HG02678 (cell line): ENCODE results near the gene CHMP2A.
"Not testable (repeated sequence)": the region's sequence is repeated elsewhere in the genome, so short reads cannot be mapped to it uniquely, and the experiment has no call there.

Source experiments
- ATAC-seq: cut with Tn5 transposase; IDR thresholded peaks from one replicate; pipeline ENCODE4 v1.9.1; 2021; ENCODE audit warnings: mild to moderate bottlenecking, moderate library complexity; ENCODE audit not compliant: unreplicated experiment

CHMP2A gene

GRCh38 chr19:58542641-58543372 lies 12.1 kb downstream of the CHMP2A start:
- not testable (repeated sequence) for ATAC-seq

GRCh38 chr19:58539169-58539559 lies 15.7 kb downstream of the CHMP2A start:
- not testable (repeated sequence) for ATAC-seq

- ATAC-seq, result no peak
Observed at GRCh38 chr19:58538257-58539168, 16.4 kb downstream of the CHMP2A start.

GRCh38 chr19:58536852-58537798 lies 17.8 kb downstream of the CHMP2A start:
- ATAC-seq, result no peak

- no peak for ATAC-seq
Observed at GRCh38 chr19:58535857-58536256, 19.0 kb downstream of the CHMP2A start.

- no peak for ATAC-seq
Observed at GRCh38 chr19:58531034-58531840, 23.7 kb downstream of the CHMP2A start.

- no peak for ATAC-seq
Observed at GRCh38 chr19:58529405-58529804, 25.5 kb downstream of the CHMP2A start.

GRCh38 chr19:58522709-58523108 lies 32.2 kb downstream of the CHMP2A start:
- no peak for ATAC-seq

- ATAC-seq, result no peak
Observed at GRCh38 chr19:58521651-58522050, 33.3 kb downstream of the CHMP2A start.

GRCh38 chr19:58520257-58520599 lies 34.7 kb downstream of the CHMP2A start:
- ATAC-seq, result no peak

GRCh38 chr19:58519355-58520256 lies 35.3 kb downstream of the CHMP2A start, which contains the start of gene ZBTB45:
TSS of gene ZBTB45 (minus strand) at chr19:58519810. CDS start at chr19:58517673, 2,137 bp downstream.
- peak; percentile 84 for ATAC-seq

- ATAC-seq, result no peak
Observed at GRCh38 chr19:58519087-58519354, 35.9 kb downstream of the CHMP2A start.

GRCh38 chr19:58518256-58519086 lies 36.4 kb downstream of the CHMP2A start:
- ATAC-seq, result no peak

- no peak for ATAC-seq
Observed at GRCh38 chr19:58516964-58517833, 37.7 kb downstream of the CHMP2A start.

GRCh38 chr19:58516246-58516836 lies 38.6 kb downstream of the CHMP2A start:
- ATAC-seq, result no peak

GRCh38 chr19:58515259-58515658 lies 39.6 kb downstream of the CHMP2A start:
- ATAC-seq, result no peak

GRCh38 chr19:58514564-58515022 lies 40.3 kb downstream of the CHMP2A start:
- no peak for ATAC-seq
